GM10266 (cell line): ENCODE data around the gene TIMM8A.

Source experiments
- DNase-seq: peaks from one replicate; pipeline ENCODE4 v3.0.0; 2012; ENCODE audit errors: extremely low spot score
- CTCF ChIP-seq: IDR thresholded peaks from 2 replicates; pipeline ENCODE4 v1.5.1; 2012; ENCODE audit warnings: mild to moderate bottlenecking, low read depth; ENCODE audit not compliant: control insufficient read depth, insufficient read depth; ENCODE audit errors: missing control alignments

TIMM8A gene

GRCh38 chrX:101377547-101377946 lies 29.0 kb upstream of the TIMM8A start:
- no peak for TF ChIP-seq CTCF
- DNase-seq, result no peak

- TF ChIP-seq CTCF, result no peak
- no peak for DNase-seq
Measured at GRCh38 chrX:101370888-101371504, 22.5 kb upstream of the TIMM8A start.

GRCh38 chrX:101369687-101370086 lies 21.1 kb upstream of the TIMM8A start:
- no peak for TF ChIP-seq CTCF

GRCh38 chrX:101368800-101369199 lies 20.3 kb upstream of the TIMM8A start:
- no peak for DNase-seq
- no peak for TF ChIP-seq CTCF

More at GRCh38 chrX:101369687-101370086, 21.1 kb upstream of the TIMM8A start:
- no peak for DNase-seq

GRCh38 chrX:101365301-101365795 lies 16.8 kb upstream of the TIMM8A start:
- no peak for DNase-seq
- TF ChIP-seq CTCF, result no peak

- TF ChIP-seq CTCF, result no peak
- no peak for DNase-seq
Measured at GRCh38 chrX:101362757-101363156, 14.2 kb upstream of the TIMM8A start.

GRCh38 chrX:101362116-101362515 lies 13.6 kb upstream of the TIMM8A start:
- DNase-seq, result no peak
- TF ChIP-seq CTCF, result no peak
